Nephron (organoid): Measurements from ENCODE around the gene SLIT2.

ENCODE experiments used
- H3K27ac Mint-ChIP-seq, 3 experiments: 2 replicates each; pipeline ENCODE4 v1.8.0; 2020; ENCODE audit warnings: mixed read lengths in 3 of 3, mild to moderate bottlenecking in 2 of 3, moderate library complexity in 1 of 3
- H3K27me3 Mint-ChIP-seq: 2 replicates; pipeline ENCODE4 v1.8.0; 2021; ENCODE audit warnings: low read depth, mild to moderate bottlenecking, moderate library complexity, mixed read lengths
- H3K36me3 Mint-ChIP-seq: 2 replicates; pipeline ENCODE4 v1.8.0; 2020; ENCODE audit warnings: low read depth, mixed read lengths
- H3K4me1 Mint-ChIP-seq: 2 replicates; pipeline ENCODE4 v1.8.0; 2020; ENCODE audit warnings: mixed read lengths
- H3K4me3 Mint-ChIP-seq, 3 experiments: 2 replicates each; pipeline ENCODE4 v1.8.0; 2020; ENCODE audit warnings: mild to moderate bottlenecking in 3 of 3, mixed read lengths in 3 of 3, moderate library complexity in 2 of 3
- H3K9me3 Mint-ChIP-seq: 2 replicates; pipeline ENCODE4 v1.8.0; 2020; ENCODE audit warnings: mixed read lengths
- CTCF ChIP-seq, 3 experiments: fragments of 200-600 bp; sonication (generic); IDR thresholded peaks; one replicate each; pipeline ENCODE4 v1.5.0; 2021; ENCODE audit warnings: antibody characterized with exemption in 3 of 3; ENCODE audit not compliant: unreplicated experiment in 3 of 3

Gene SLIT2

DNA sequence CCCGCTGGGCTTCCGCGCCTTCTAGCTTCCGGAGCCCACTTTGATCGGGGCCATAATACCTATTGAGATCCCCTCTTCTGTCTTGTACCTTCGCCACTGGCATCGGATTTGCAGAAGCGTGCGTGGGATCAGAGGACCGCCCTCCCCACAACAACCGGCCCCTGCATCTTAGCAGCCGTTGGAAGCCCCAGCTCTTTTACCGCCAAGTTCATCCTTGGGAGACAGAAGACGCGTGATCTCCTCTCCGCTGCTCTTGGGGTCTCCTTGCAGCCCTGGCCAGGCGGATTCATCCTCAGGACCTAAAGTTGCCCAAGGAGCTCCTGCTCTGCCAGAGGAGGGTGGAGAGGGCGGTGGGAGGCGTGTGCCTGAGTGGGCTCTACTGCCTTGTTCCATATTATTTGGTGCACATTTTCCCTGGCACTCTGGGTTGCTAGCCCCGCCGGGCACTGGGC lies 1.6 kb downstream of the SLIT2 start:
- Mint-ChIP-seq H3K9me3 (no peaks in the 10 kb centered on the region), H3K4me1 (peaks cover 38% of the 10 kb centered on the region), H3K27me3 (peaks cover 43% of the 10 kb centered on the region), H3K27ac (peak overlapping the region; percentile 61 to 88 (median 76)), H3K4me3 (peak overlapping the region; percentile 94 to 98 (median 97)), H3K36me3 (peaks cover 11% of the 10 kb centered on the region)
- TF ChIP-seq CTCF (IDR thresholded peaks at IDR 0.05; ENCODE audit: unreplicated experiment in 3 of 3): no peak

GRCh38 chr4:20253735-20254409 lies 2.2 kb downstream of the SLIT2 start:
- no peaks in the 10 kb centered on the region for H3K9me3 Mint-ChIP-seq
- H3K27me3 Mint-ChIP-seq: peaks cover 43% of the 10 kb centered on the region
- peak overlapping the region; percentile 55 to 81 (median 74) for H3K27ac Mint-ChIP-seq
- TF ChIP-seq CTCF (IDR thresholded peaks at IDR 0.05; ENCODE audit: unreplicated experiment in 3 of 3): no peak
- H3K4me3 Mint-ChIP-seq: peak overlapping the region; percentile 94 to 98 (median 97)
- H3K4me1 Mint-ChIP-seq: peaks cover 38% of the 10 kb centered on the region
- peaks cover 11% of the 10 kb centered on the region for H3K36me3 Mint-ChIP-seq

GRCh38 chr4:20254511-20255250 lies 3.0 kb downstream of the SLIT2 start:
- peaks cover 43% of the 10 kb centered on the region for H3K27me3 Mint-ChIP-seq
- no peak for TF ChIP-seq CTCF (IDR thresholded peaks at IDR 0.05; ENCODE audit: unreplicated experiment in 3 of 3)
- peaks cover 36% of the 10 kb centered on the region for H3K4me1 Mint-ChIP-seq
- no peaks in the 10 kb centered on the region for H3K9me3 Mint-ChIP-seq
- peak overlapping the region; percentile 74 to 81 (median 78) for H3K27ac Mint-ChIP-seq
- peaks cover 14% of the 10 kb centered on the region for H3K36me3 Mint-ChIP-seq
- peak overlapping the region; percentile 94 to 98 (median 97) for H3K4me3 Mint-ChIP-seq

GRCh38 chr4:20255251-20255586 lies 3.5 kb downstream of the SLIT2 start:
- Mint-ChIP-seq H3K27me3 (peaks cover 43% of the 10 kb centered on the region), H3K9me3 (no peaks in the 10 kb centered on the region), H3K36me3 (peaks cover 15% of the 10 kb centered on the region), H3K4me1 (peaks cover 37% of the 10 kb centered on the region), H3K4me3 (peak overlapping the region; percentile 94 to 98 (median 97)), H3K27ac (peak overlapping the region; percentile 70 to 78 (median 74))
- no peak for TF ChIP-seq CTCF (IDR thresholded peaks at IDR 0.05; ENCODE audit: unreplicated experiment in 3 of 3)

GRCh38 chr4:20255823-20256222 lies 4.1 kb downstream of the SLIT2 start:
- H3K27me3 Mint-ChIP-seq: peaks cover 45% of the 10 kb centered on the region
- peaks cover 32% of the 10 kb centered on the region for H3K4me1 Mint-ChIP-seq
- peaks cover 18% of the 10 kb centered on the region for H3K36me3 Mint-ChIP-seq
- peak overlapping the region; percentile 94 to 98 (median 97) for H3K4me3 Mint-ChIP-seq
- peak overlapping the region; percentile 70 to 78 (median 74) for H3K27ac Mint-ChIP-seq
- no peaks in the 10 kb centered on the region for H3K9me3 Mint-ChIP-seq
- no peak for TF ChIP-seq CTCF (IDR thresholded peaks at IDR 0.05; ENCODE audit: unreplicated experiment in 3 of 3)
